ENCODE measurements around the gene AADACL2.

DNA sequence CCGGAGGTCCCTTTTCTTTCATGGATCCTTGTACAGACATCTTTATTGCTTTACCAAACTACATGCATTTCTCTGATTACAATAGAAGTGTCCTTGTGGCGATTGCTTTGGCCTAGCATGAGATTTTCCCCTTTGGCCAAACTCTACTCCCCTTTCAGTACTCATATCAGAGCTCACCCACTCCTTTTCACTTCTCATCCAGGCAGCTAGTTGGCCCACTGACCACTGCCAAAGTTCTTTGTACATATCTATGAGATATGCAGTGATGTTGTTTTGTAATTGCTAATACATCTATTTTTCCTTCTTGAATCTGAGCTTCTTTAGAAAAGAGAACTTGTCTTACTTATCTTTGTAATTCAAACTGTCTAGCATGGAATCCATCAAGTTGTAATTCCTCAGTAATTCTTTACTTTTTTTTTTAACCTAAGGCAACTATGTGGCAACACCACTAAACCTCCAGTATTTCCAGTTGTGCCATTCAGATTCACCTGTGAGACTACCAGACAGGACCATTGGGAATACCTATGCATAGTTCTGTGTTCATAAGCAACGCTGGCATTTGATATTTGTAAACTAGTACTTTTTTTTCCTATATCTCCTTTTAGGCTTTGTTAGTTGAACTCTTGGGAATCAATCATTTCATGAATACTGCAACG is 39.2 kb downstream of the AADACL2 start:
- TF ChIP-seq EZH2 (IDR thresholded peaks at IDR 0.05; ENCODE audit: borderline replicate concordance, insufficient read depth, low read depth, low read length, poor library complexity, severe bottlenecking) = no peak
- TF ChIP-seq, protein P1, sequence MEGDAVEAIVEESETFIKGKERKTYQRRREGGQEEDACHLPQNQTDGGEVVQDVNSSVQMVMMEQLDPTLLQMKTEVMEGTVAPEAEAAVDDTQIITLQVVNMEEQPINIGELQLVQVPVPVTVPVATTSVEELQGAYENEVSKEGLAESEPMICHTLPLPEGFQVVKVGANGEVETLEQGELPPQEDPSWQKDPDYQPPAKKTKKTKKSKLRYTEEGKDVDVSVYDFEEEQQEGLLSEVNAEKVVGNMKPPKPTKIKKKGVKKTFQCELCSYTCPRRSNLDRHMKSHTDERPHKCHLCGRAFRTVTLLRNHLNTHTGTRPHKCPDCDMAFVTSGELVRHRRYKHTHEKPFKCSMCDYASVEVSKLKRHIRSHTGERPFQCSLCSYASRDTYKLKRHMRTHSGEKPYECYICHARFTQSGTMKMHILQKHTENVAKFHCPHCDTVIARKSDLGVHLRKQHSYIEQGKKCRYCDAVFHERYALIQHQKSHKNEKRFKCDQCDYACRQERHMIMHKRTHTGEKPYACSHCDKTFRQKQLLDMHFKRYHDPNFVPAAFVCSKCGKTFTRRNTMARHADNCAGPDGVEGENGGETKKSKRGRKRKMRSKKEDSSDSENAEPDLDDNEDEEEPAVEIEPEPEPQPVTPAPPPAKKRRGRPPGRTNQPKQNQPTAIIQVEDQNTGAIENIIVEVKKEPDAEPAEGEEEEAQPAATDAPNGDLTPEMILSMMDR (IDR thresholded peaks at IDR 0.05) = no peak

Measured in B cell (primary cell).